Activated CD4-positive, CD25-positive, alpha-beta regulatory T cell treated with anti-CD3 and anti-CD28 coated beads, Interleukin-2, amount 50 U/mL, for 24 hours (primary cell): Measurements from ENCODE around the gene EIF2S2.
"Not testable (repeated sequence)": the region's sequence is repeated elsewhere in the genome, so short reads cannot be mapped to it uniquely, and the experiment has no call there.

ENCODE experiments used
- ATAC-seq, 2 donors: fragments of 150-1000 bp; cut with Tn5 transposase; one replicate each; pipeline ENCODE4 v1.10.0; 2021; ENCODE audit warnings: mild to moderate bottlenecking in 1 of 2, moderate library complexity in 1 of 2

Gene EIF2S2

DNA sequence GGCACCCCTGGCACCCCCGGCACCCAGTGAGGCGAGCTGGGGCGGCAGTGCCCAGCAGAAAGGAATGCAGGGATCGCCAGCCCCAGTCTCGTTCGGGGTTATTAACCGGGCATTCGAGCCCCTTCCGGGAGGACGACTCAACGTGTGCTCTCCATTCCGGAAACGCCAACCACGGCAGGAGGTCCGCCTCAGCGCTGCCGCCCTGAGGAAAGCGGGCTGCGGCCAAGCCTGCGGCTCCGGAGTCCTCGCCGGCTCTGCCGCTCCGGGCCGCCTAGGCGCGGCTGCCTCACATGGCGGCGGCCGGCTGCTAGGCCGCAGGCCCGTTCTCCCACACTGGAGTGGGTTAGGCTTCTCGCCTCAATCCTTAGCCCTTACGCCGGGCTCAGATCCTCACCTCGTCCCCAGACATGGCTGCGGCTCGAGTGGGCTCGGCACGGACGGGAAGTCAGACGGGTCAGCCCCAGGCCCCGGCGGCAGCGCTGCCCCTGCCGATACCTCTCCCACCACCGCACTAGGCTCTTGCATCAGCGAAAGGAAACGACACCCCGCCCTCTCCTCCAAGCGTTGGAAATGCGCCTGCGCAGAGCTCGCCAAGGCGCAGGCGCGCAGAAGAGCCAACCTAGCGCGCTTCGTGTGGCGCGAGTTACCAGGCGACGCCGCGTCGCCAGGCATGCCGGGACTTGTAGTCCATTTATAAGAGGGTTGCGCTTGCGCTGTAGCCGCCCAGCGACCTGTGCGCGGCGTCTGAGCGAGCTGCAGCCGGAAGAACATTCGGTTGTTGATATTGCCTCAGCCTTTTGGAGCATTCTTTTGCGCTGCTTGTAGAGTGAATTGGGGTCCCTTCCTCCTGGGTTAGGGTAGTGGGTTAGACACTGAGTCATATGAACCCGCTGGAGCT lies at the start of gene EIF2S2:
EIF2S2 (minus strand) TSS at position 542 of the 898 bp plus-strand sequence; CDS start at position 409, 133 bp downstream.
- ATAC-seq: peak; percentile 88 to 90

DNA sequence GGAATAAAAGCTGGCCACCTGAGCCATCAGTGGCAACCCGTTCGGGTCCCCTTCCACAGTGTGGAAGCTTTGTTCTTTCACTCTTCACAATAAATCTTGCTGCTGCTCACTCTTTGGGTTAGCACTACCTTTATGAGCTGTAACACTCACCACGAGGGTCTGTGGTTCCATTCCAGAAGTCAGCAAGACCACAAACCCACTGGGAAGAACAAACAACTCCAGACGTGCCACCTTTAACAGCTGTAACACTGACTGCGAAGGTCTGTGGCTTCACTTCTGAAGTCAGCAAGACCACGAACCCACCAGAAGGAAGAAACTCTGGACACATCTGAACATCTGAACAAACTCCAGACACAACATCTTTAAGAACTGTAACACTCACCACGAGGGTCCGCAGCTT lies 45.7 kb upstream of the EIF2S2 start:
- not testable (repeated sequence) for ATAC-seq

DNA sequence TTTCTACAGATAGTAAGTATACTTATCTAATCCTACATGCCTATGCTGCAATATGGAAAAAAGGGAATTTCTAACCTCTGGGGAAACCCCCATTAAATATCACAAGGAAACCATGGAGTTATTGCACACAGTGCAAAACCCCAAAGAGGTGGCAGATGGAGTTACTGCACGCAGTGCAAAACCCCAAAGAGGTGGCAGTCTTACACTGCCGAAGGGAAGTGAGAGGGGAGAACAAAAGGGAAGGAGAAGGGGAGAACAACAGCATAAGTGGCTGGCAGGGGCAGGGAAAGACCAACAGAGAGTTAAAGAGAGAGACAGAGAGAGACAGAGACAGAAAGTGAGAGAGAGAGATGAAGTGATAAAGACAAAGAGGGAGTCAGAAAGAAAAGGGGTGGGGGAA lies 43.8 kb upstream of the EIF2S2 start:
- ATAC-seq: no peak

DNA sequence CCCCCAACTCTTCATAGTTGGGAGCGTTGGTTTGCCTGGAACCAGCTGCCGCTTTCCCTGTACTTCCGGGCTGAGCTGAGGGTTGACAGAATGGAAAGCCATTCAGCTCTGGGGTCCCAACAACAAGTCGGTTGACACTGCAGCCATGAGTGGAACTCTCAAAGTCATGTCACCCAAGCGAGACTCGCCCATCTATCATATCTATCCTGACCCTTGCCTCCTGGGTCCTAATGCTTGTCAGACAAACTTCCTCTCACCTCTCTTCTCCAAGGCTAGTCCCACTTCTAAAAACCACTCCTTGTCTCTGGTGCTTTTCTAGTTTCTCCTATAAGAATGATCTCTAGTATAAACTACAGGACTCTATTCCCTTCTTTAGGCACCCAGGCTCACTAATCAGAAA lies 41.1 kb upstream of the EIF2S2 start:
- ATAC-seq: not testable (repeated sequence)

DNA sequence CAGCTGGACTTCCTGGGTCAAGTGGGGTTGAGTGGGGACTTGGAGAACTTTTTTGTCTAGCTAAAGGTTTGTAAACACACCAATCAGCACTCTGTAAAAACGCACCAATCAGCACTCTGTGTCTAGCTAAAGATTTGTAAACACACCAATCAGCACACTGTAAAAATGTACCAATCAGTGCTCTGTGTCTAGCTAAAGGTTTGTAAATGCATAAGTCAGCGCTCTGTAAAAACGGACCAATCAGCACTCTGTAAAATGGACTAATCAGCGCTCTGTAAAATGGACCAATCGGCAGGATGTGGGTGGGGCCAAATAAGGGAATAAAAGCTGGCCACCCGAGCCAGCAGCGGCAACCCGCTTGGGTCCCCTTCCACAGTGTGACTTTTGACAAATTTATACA lies 40.0 kb upstream of the EIF2S2 start:
- ATAC-seq: not testable (repeated sequence)

DNA sequence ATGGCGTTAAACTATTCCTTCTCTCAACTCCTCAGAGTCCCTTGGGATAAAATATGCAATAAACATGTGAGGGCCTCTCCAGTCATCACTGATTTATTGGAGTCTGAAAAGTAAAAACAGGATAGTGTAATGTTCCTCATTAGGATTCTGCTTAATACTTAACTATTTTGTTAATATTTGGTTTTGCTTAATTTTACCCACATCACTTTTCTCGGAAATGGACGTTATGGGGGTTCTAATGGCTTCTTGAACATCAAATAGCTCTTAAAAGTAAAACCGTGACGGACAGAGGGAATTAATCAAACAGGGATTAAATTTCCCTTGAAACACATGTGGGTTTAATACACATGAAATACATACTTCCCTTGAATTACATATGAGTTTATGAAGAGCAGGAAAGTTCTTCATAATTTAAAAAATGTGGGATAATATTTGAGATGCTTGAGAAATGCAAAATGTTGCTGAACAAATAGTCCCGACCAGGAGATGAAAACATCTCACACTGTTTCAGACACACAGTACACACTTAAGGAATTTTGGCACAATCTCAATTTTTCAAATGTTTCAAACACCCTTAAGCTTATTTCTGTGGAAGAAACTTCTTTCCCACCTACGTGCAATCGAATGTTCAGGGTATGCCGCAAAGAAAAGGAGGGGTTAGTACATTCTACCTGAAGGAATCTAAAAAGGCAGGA lies 38.4 kb upstream of the EIF2S2 start:
- ATAC-seq: no peak

- ATAC-seq: no peak
Observed at GRCh38 chr20:34145280-34145819, 33.3 kb upstream of the EIF2S2 start.

GRCh38 chr20:34143951-34144350 lies 31.9 kb upstream of the EIF2S2 start:
- no peak for ATAC-seq

- no peak for ATAC-seq
Observed at GRCh38 chr20:34142121-34142520, 30.1 kb upstream of the EIF2S2 start.

DNA sequence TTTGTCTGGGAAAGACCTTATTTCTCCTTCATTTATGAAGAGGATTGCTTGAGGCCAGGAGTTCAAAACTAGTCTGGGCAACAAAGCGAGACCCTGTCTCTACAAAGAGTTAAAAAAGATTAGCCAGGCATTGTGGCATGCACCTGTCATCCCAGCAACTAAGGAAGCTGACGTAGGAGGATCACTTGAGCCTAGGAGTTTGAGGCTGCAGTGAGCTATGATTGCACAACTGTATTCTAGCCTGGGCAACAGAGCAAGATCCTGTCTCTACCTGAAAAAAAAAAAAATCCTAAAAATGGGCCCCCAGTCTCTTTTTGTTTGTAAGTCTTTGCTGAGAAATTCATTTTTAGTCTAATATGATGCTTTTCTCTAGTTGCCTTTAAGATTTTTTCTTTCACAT lies 29.2 kb upstream of the EIF2S2 start:
- ATAC-seq: no peak

GRCh38 chr20:34135525-34136275 lies 23.7 kb upstream of the EIF2S2 start:
- ATAC-seq: not testable (repeated sequence)

DNA sequence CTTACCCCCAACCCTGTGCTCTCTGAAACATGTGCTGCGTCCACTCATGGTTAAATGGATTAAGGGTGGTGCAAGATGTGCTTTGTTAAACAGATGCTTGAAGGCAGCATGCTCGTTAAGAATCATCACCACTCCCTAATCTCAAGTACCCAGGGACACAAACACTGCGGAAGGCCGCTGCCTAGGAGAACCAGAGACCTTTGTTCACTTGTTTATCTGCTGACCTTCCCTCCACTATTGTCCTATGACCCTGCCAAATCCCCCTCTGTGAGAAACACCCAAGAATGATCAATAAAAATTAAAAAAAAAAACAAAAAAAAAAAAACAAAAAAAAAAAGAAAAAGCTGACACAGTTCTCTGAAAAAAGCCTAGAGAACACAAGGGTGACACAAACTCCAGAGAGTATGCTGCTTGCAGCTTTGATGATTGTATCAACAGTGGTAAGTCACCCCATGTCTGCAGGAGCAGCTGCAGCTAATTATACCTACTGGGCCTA lies 21.4 kb upstream of the EIF2S2 start:
- not testable (repeated sequence) for ATAC-seq

GRCh38 chr20:34132943-34133342 lies 20.9 kb upstream of the EIF2S2 start:
- ATAC-seq: not testable (repeated sequence)

- not testable (repeated sequence) for ATAC-seq
Observed at GRCh38 chr20:34132491-34132890, 20.4 kb upstream of the EIF2S2 start.

DNA sequence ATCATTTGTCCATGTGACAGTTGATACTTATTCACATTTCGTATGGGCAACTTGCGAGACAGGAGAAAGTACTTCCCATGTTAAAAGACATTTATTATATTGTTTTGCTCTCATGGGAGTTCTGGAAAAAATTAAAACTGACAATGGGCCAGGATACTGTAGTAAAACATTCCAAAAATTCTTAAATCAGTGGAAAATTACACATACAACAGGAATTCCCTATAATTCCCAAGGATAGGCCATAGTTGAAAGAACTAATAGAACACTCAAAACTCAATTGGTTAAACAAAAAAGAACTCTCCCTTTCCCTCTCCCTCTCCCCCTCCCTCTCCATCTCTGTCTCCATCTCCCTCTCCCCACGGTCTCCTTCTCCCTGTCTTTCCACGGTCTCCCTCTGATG lies 19.4 kb upstream of the EIF2S2 start:
- ATAC-seq: no peak

GRCh38 chr20:34129518-34130162 lies 17.6 kb upstream of the EIF2S2 start:
- peak; percentile 74 to 81 for ATAC-seq

DNA sequence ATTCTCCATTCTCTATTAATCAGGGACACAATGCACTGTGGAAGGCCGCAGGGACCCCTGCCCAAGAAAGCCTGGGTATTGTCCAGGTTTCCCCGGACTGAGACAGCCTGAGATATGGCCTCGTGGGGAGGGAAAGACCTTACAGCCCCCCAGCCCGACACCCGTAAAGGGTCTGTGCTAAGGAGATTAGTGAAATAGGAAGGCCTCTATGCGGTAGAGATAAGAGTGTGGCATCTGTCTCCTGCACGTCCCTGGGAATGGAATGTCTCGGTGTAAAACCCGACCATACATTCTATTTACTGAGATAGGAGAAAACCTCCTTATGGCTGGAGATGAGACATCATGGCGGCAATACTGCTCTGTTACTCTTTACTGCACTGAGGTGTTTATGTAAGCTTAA lies 15.7 kb upstream of the EIF2S2 start:
- no peak for ATAC-seq

- ATAC-seq: no peak
Observed at GRCh38 chr20:34124469-34125249, 12.6 kb upstream of the EIF2S2 start.

DNA sequence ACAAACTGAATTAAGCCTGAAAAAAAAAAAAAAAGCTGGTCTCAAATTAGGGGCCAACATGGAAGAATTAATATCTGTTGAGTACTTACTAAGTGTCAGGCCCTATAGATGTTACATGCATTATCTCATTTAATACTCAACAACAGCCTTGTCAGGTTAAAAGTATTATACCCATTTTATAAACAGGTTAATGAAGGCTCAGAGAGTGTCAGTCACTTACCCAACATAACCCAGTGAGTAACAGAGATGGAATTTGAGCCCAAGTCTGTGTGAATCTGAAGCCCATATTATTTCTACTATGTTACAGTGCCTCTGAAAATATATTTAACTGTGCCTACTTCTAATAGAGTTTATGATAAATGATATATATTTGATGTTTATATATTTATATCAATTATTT lies 11.3 kb upstream of the EIF2S2 start:
- no peak for ATAC-seq

GRCh38 chr20:34122274-34122980 lies 10.4 kb upstream of the EIF2S2 start:
- no peak for ATAC-seq

GRCh38 chr20:34120213-34120612 lies 8.2 kb upstream of the EIF2S2 start:
- no peak for ATAC-seq
